Right ventricle myocardium inferior (tissue), 1 donor: Measurements from ENCODE around the gene NUDT21. TPM values are rescaled to one million over a fixed set of nuclear protein-coding genes. Genes with fewer than 3 reads are reported as not detected.
"Not testable (repeated sequence)": the region's sequence is repeated elsewhere in the genome, so short reads cannot be mapped to it uniquely, and the experiment has no call there.

ENCODE experiments used
- ATAC-seq: fragments of 200-7000 bp; cut with Tn5 transposase; one replicate; pipeline ENCODE4 v1.9.1; 2020; ENCODE audit warnings: mild to moderate bottlenecking, moderate library complexity
- DNase-seq: peaks from one replicate; pipeline ENCODE4 v3.0.0; 2021; ENCODE audit errors: missing footprints
- intact Hi-C: fragments of 100-400 bp; cut with DNase I; formaldehyde crosslinking; loops from one replicate; pipeline ENCODE4 v1.11.0; 2022
- long read RNA-seq: library from polyadenylated mRNA; unstranded; transcript quantifications from one replicate; pipeline ENCODE4 v2.0.0, GENCODE V29; 2021
- total RNA-seq: library from RNA; stranded (reverse); fragmentation: NEBNext Ultra II Directional; extraction: Animal tissue kit (Norgen Biotek cat#: 25700); gene quantifications from one replicate; pipeline ENCODE4 v1.2.1, GENCODE V29; 2021
- donor health status: DM: no; HTN: yes; CAD: no; lungs with severe emphysema.

NUDT21 gene
- total RNA-seq = 61.9 TPM
- long read RNA-seq, full-length matches to known transcripts = 28 of 32 reads
- long read RNA-seq, partial matches to known transcripts = 1 of 32 reads
- long read RNA-seq, other reads (novel, unspliced or antisense) = 3 of 32 reads

- intact Hi-C loops = no loop called here
- ATAC-seq (peak; percentile 100), DNase-seq (peak; percentile 96)
Observed at GRCh38 chr16:56450986-56451752, at the start of gene NUDT21, which contains the start of gene OGFOD1. Gene NUDT21 (minus strand): TSS chr16:56451332. CDS start chr16:56451202, 130 bp downstream. Gene OGFOD1 (plus strand): TSS chr16:56451554. CDS start chr16:56451613, 59 bp downstream.

GRCh38 chr16:56493815-56494214, 42.7 kb upstream of the NUDT21 start:
- no peak for DNase-seq
- intact Hi-C loops = no loop called here

GRCh38 chr16:56493126-56493525, 42.0 kb upstream of the NUDT21 start:
- intact Hi-C loops = no loop called here
- no peak for DNase-seq
- ATAC-seq = no peak

More at GRCh38 chr16:56493815-56494214, 42.7 kb upstream of the NUDT21 start:
- no peak for ATAC-seq

GRCh38 chr16:56491657-56492261, 40.6 kb upstream of the NUDT21 start:
- no peak for ATAC-seq

GRCh38 chr16:56488868-56489267, 37.7 kb upstream of the NUDT21 start:
- DNase-seq, ATAC-seq, intact Hi-C loops: not testable (repeated sequence)

More at GRCh38 chr16:56491657-56492261, 40.6 kb upstream of the NUDT21 start:
- intact Hi-C loops = no loop called here
- no peak for DNase-seq

GRCh38 chr16:56488035-56488434, 36.9 kb upstream of the NUDT21 start:
- intact Hi-C loops = no loop called here
- ATAC-seq (no peak), DNase-seq (no peak)

- intact Hi-C loops = no loop called here
- no peak for DNase-seq
- ATAC-seq = no peak
Observed at GRCh38 chr16:56483394-56483793, 32.3 kb upstream of the NUDT21 start.

GRCh38 chr16:56482683-56483236, 31.6 kb upstream of the NUDT21 start:
- ATAC-seq (no peak), DNase-seq (no peak)
- intact Hi-C loops = no loop called here

- intact Hi-C loops = no loop called here
- ATAC-seq (no peak), DNase-seq (no peak)
Observed at GRCh38 chr16:56481468-56482122, 30.5 kb upstream of the NUDT21 start.

GRCh38 chr16:56480776-56481467, 29.8 kb upstream of the NUDT21 start:
- ATAC-seq (no peak), DNase-seq (no peak)
- intact Hi-C loops = no loop called here

- DNase-seq = no peak
- no peak for ATAC-seq
- intact Hi-C loops = no loop called here
Observed at GRCh38 chr16:56479469-56479868, 28.3 kb upstream of the NUDT21 start.

GRCh38 chr16:56478281-56479049, 27.3 kb upstream of the NUDT21 start:
- DNase-seq (no peak), ATAC-seq (no peak)
- intact Hi-C loops = no loop called here

GRCh38 chr16:56477096-56477878, 26.2 kb upstream of the NUDT21 start:
- ATAC-seq = no peak
- no peak for DNase-seq
- intact Hi-C loops = no loop called here

- no peak for ATAC-seq
- DNase-seq = no peak
- intact Hi-C loops = no loop called here
Observed at GRCh38 chr16:56475201-56475600, 24.1 kb upstream of the NUDT21 start.

GRCh38 chr16:56470666-56471065, 19.5 kb upstream of the NUDT21 start:
- intact Hi-C loops = no loop called here
- no peak for DNase-seq
- ATAC-seq = no peak

- DNase-seq = no peak
- intact Hi-C loops = no loop called here
- ATAC-seq = no peak
Observed at GRCh38 chr16:56470232-56470631, 19.1 kb upstream of the NUDT21 start.

GRCh38 chr16:56469748-56470147, 18.6 kb upstream of the NUDT21 start:
- DNase-seq = no peak
- no peak for ATAC-seq
- intact Hi-C loops = no loop called here
